BJ (cell line): ENCODE results near the gene CUBN. TPM values are rescaled to one million over a fixed set of nuclear protein-coding genes. Genes with fewer than 3 reads are reported as not detected.

Experiments used
- CTCF ChIA-PET: fragments of 350-600 bp; formaldehyde crosslinking; extraction: SDS; loops from one replicate; lab custom pipeline; 2021; ENCODE audit warnings: antibody characterized with exemption, inconsistent platforms; lab: Yijun Ruan, JAX
- POLR2A ChIA-PET: fragments of 300-600 bp; sonication (Branson Sonifier 250); formaldehyde crosslinking; extraction: SDS; loops from one replicate; lab custom pipeline; 2021; ENCODE audit warnings: antibody characterized with exemption; lab: Charles Lee
- DNase-seq: peaks from one replicate; pipeline ENCODE4 v3.0.0-alpha.2; 2011; ENCODE audit warnings: low read depth
- H3K27me3 ChIP-seq: 2 replicates; pipeline ENCODE4 v1.6.0; 2011; ENCODE audit warnings: low read length; ENCODE audit not compliant: control insufficient read depth, insufficient read depth
- H3K36me3 ChIP-seq: 2 replicates; pipeline ENCODE4 v1.5.1; 2011; ENCODE audit warnings: low read length; ENCODE audit not compliant: control insufficient read depth, insufficient read depth
- H3K4me3 ChIP-seq: 2 replicates; pipeline ENCODE4 v1.5.1; 2011; ENCODE audit warnings: low read depth, mild to moderate bottlenecking, control low read depth, low read length
- polyA plus RNA-seq: library from polyadenylated mRNA; depleted of rRNA; stranded (reverse); fragments of >200 nt; gene quantifications from 2 replicates; pipeline ENCODE4 v1.2.3, GENCODE V29; 2011
- TF ChIP-seq, protein P1 (sequence below): IDR thresholded peaks from 2 replicates; pipeline ENCODE4 v1.5.1; 2011; ENCODE audit warnings: low read depth, mild to moderate bottlenecking, control low read depth, inconsistent platforms, low read length, moderate library complexity; ENCODE audit not compliant: insufficient read depth

Gene CUBN
- polyA plus RNA-seq, 1 experiment: 0.39 TPM

DNA sequence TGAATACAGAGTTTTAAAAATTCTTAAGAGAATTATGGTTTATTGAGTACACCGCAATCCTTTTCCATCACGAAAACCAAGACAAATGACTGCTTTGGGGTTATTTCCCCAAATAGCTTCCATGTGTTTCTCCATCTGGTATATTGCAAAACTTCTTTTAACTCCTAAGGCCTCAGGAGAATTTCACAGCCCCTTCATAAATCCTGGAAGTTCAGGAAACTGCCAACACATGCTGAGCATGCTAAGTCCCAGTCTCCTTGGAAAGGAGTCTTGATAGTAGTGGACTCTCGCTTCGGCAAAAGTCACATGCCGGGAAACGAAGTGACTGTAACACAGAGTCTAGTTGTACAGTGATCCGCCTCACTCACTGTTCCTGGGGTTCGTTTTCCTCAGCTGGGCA is 224.3 kb downstream of the CUBN start:
- ChIA-PET CTCF (interaction anchor here (1.0 kb wide), 1 partner anchor 114 kb away, joined by 3 read pairs; no protein-coding TSS in a partner anchor), POLR2A (no interaction called here)
- Histone ChIP-seq H3K27me3 (no peaks in the 10 kb centered on the region), H3K36me3 (no peaks in the 10 kb centered on the region), H3K4me3 (no peak overlapping the region)
- peak; percentile 63 for DNase-seq
- TF ChIP-seq, protein P1, sequence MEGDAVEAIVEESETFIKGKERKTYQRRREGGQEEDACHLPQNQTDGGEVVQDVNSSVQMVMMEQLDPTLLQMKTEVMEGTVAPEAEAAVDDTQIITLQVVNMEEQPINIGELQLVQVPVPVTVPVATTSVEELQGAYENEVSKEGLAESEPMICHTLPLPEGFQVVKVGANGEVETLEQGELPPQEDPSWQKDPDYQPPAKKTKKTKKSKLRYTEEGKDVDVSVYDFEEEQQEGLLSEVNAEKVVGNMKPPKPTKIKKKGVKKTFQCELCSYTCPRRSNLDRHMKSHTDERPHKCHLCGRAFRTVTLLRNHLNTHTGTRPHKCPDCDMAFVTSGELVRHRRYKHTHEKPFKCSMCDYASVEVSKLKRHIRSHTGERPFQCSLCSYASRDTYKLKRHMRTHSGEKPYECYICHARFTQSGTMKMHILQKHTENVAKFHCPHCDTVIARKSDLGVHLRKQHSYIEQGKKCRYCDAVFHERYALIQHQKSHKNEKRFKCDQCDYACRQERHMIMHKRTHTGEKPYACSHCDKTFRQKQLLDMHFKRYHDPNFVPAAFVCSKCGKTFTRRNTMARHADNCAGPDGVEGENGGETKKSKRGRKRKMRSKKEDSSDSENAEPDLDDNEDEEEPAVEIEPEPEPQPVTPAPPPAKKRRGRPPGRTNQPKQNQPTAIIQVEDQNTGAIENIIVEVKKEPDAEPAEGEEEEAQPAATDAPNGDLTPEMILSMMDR: no peak

GRCh38 chr10:16904639-16905061 is 225.0 kb downstream of the CUBN start:
- ChIA-PET CTCF (interaction anchor here (0.6 to 1.0 kb wide), 2 partner anchors 115 to 274 kb away, joined by 3 read pairs; no protein-coding TSS in a partner anchor), POLR2A (no interaction called here)
- TF ChIP-seq, protein P1: no peak
- no peak overlapping the region for H3K4me3 ChIP-seq
- DNase-seq: peak; percentile 53
- H3K36me3 ChIP-seq: no peaks in the 10 kb centered on the region
- no peaks in the 10 kb centered on the region for H3K27me3 ChIP-seq

DNA sequence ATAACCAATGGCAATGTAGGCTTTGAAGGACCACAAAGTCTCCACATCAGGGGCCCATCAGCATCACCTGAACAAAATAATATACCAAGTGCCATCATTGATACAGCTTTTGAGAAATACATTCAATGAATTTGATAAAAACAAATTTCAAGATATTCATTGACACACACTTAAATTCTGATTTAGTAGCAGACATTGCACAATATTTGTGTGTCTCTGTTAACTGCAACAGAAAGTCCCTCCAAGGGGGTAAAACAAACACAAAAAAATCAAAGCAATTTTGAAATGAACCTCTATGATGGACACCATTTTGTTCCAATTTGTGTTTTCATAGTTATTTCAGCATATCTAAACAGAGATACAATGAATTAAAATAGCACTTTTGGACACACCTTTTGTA is 225.6 kb downstream of the CUBN start:
- CTCF ChIA-PET: interaction anchor here (0.7 kb wide), 1 partner anchor 50 kb away, joined by 3 read pairs; no protein-coding TSS in a partner anchor
- TF ChIP-seq, protein P1: no peak
- POLR2A ChIA-PET: no interaction called here
- Histone ChIP-seq H3K4me3 (no peak overlapping the region), H3K27me3 (no peaks in the 10 kb centered on the region), H3K36me3 (no peaks in the 10 kb centered on the region)
- DNase-seq: no peak

DNA sequence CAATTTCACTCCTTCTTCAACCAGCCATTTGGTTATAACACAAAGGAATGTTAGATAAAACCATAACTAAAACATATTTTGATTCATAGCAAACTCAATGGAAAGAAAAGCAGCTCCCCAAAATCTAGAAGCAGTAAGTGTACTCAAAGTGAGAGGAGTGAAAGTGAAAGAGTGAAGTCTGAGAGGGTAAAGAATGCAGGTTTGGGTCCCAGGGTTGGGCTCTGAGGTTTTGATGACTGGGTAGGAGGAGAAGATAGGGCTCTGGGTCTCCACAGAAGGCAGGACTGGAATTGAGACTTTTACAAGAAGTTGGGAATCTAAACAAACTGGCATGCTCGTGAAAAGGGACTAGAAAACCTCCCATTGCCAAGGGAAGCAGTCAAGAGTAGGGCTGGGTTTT is 227.0 kb downstream of the CUBN start:
- POLR2A ChIA-PET: no interaction called here
- no peak for DNase-seq
- CTCF ChIA-PET: no interaction called here

DNA sequence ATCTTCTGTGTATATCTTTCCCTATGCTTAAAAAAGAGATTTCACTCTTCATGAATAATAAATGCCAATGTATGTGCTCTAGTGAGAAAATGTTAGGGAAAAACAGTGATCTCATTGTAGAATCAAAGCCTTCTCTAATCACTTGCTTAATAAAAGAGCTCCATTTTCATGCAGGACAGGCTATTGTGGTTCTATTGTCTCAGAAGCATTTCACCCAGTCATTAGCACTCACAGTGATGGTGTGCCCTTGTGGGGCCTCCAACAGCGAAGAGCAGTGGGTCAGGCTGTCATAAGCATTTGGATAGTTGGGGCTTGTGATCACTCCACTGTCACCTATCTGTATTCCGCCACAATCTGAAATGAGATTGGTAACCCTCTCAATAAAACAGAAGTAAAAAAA is 228.5 kb downstream of the CUBN start:
- no peaks in the 10 kb centered on the region for H3K27me3 ChIP-seq
- POLR2A ChIA-PET: no interaction called here
- TF ChIP-seq, protein P1: no peak
- CTCF ChIA-PET: no interaction called here
- no peaks in the 10 kb centered on the region for H3K36me3 ChIP-seq
- no peak for DNase-seq
- H3K4me3 ChIP-seq: no peak overlapping the region

More for the DNA sequence above, 227.0 kb downstream of the CUBN start:
- no peaks in the 10 kb centered on the region for H3K27me3 ChIP-seq
- no peak overlapping the region for H3K4me3 ChIP-seq
- H3K36me3 ChIP-seq: no peaks in the 10 kb centered on the region
- TF ChIP-seq, protein P1: no peak
